Immature natural killer cell (primary cell): ENCODE data around the gene HYAL3. TPM values are rescaled to one million over a fixed set of nuclear protein-coding genes. Genes with fewer than 3 reads are reported as not detected.

Source experiments
- DNase-seq, 3 donors: peaks; one replicate each; pipeline ENCODE4 v3.0.0; 2022; ENCODE audit warnings: mixed read lengths in 1 of 3
- H3K27ac Mint-ChIP-seq, 6 donors: one replicate each; pipeline ENCODE4 v1.8.0; 2020; ENCODE audit warnings: mixed read lengths in 6 of 6, mild to moderate bottlenecking in 5 of 6, inconsistent platforms in 4 of 6, moderate library complexity in 3 of 6
- H3K27me3 Mint-ChIP-seq, 3 donors: one replicate each; pipeline ENCODE4 v1.8.0; 2020 to 2021; ENCODE audit warnings: low read depth in 3 of 3, mild to moderate bottlenecking in 3 of 3, mixed read lengths in 3 of 3, moderate library complexity in 3 of 3, inconsistent platforms in 1 of 3
- H3K36me3 Mint-ChIP-seq, 3 donors: one replicate each; pipeline ENCODE4 v1.8.0; 2020; ENCODE audit warnings: mixed read lengths in 3 of 3, inconsistent platforms in 2 of 3, mild to moderate bottlenecking in 2 of 3
- H3K4me1 Mint-ChIP-seq, 2 donors: one replicate each; pipeline ENCODE4 v1.8.0; 2020; ENCODE audit warnings: inconsistent platforms in 2 of 2, mild to moderate bottlenecking in 2 of 2, mixed read lengths in 2 of 2, moderate library complexity in 1 of 2
- H3K4me3 Mint-ChIP-seq, 5 donors: one replicate each; pipeline ENCODE4 v1.8.0; 2020; ENCODE audit warnings: mild to moderate bottlenecking in 5 of 5, mixed read lengths in 5 of 5, inconsistent platforms in 3 of 5, moderate library complexity in 3 of 5
- H3K9me3 Mint-ChIP-seq, 6 donors: one replicate each; pipeline ENCODE4 v1.8.0; 2020; ENCODE audit warnings: mild to moderate bottlenecking in 6 of 6, mixed read lengths in 6 of 6, inconsistent platforms in 4 of 6, moderate library complexity in 3 of 6
- polyA plus RNA-seq, 3 donors: library from polyadenylated mRNA; unstranded; fragments of 300-500 nt; fragmentation: Illumina TruSeq; gene quantifications; one replicate each; pipeline ENCODE4 v1.2.3, GENCODE V29; 2021

The HYAL3 gene
- polyA plus RNA-seq, 3 donors from 2014 or later, result 1.5 to 2.4 (median 2.2) TPM

- H3K27me3 Mint-ChIP-seq, result peaks cover 3 to 12% (median 5%) of the 10 kb centered on the region in 3 donors
- H3K4me3 Mint-ChIP-seq, result peak overlapping the region; percentile 74 to 83 (median 82)
- H3K4me1 Mint-ChIP-seq, result peaks cover 91 to 95% of the 10 kb centered on the region in 2 donors
- DNase-seq, result peak in 1 of 3 donors; percentile 38
- no peaks in the 10 kb centered on the region for H3K36me3 Mint-ChIP-seq
- peak overlapping the region; percentile 91 to 97 (median 96) for H3K27ac Mint-ChIP-seq
- H3K9me3 Mint-ChIP-seq, result no peaks in the 10 kb centered on the region
Observed at GRCh38 chr3:50242851-50243542, 56.2 kb downstream of the HYAL3 start.

Other genes starting within 250 kb of the HYAL3 start
- gene RBM5, start 210.5 kb downstream of the HYAL3 start, polyA plus RNA-seq, result 10 to 100 TPM; 15.5 to 40.7 (median 21.4) TPM
- not detected for gene SEMA3F, start 144.1 kb downstream of the HYAL3 start, polyA plus RNA-seq
- not detected for gene GNAT1, start 107.8 kb downstream of the HYAL3 start, polyA plus RNA-seq
- gene SLC38A3, start 94.1 kb downstream of the HYAL3 start, polyA plus RNA-seq, result not detected
- gene GNAI2, start 63.2 kb downstream of the HYAL3 start, polyA plus RNA-seq, result 100 to 1,000 TPM; 550 to 903 (median 902) TPM
- gene SEMA3B, start 30.3 kb downstream of the HYAL3 start, polyA plus RNA-seq, result not detected
- gene LSMEM2, start 20.3 kb downstream of the HYAL3 start, polyA plus RNA-seq, result not detected
- 10 to 100 TPM; 38.0 to 54.3 (median 51.3) TPM for gene IFRD2, start 7.0 kb downstream of the HYAL3 start, polyA plus RNA-seq
- 10 to 100 TPM in 2 of 3 donors, 1 to 10 TPM in 1; 4.7 to 13.4 (median 10.5) TPM for gene NAA80, start within 50 bp of the HYAL3 start, polyA plus RNA-seq
- gene HYAL1, start 4.2 kb upstream of the HYAL3 start, polyA plus RNA-seq, result under 1 TPM in 2 of 3 donors, not detected in 1; 0.18 to 0.57 TPM
- 10 to 100 TPM in 2 of 3 donors, 1 to 10 TPM in 1; 4.9 to 15.0 (median 10.8) TPM for gene HYAL2, start 23.3 kb upstream of the HYAL3 start, polyA plus RNA-seq
- 10 to 100 TPM; 42.9 to 70.4 (median 68.4) TPM for gene TUSC2, start 28.8 kb upstream of the HYAL3 start, polyA plus RNA-seq
- gene RASSF1, start 41.4 kb upstream of the HYAL3 start, polyA plus RNA-seq, result 100 to 1,000 TPM; 172 to 253 (median 187) TPM
- 1 to 10 TPM; 2.3 to 3.7 (median 3.6) TPM for gene ZMYND10, start 46.3 kb upstream of the HYAL3 start, polyA plus RNA-seq
- gene NPRL2, start 51.4 kb upstream of the HYAL3 start, polyA plus RNA-seq, result 100 to 1,000 TPM in 2 of 3 donors, 10 to 100 TPM in 1; 77.5 to 104 (median 101) TPM
- 100 to 1,000 TPM; 120 to 158 (median 131) TPM for gene CYB561D2, start 51.5 kb upstream of the HYAL3 start, polyA plus RNA-seq
- 10 to 100 TPM; 27.9 to 48.6 (median 36.6) TPM for gene TMEM115, start 60.1 kb upstream of the HYAL3 start, polyA plus RNA-seq
- 1 to 10 TPM; 1.5 to 6.0 (median 2.3) TPM for gene CACNA2D2, start 204.2 kb upstream of the HYAL3 start, polyA plus RNA-seq